Fibroblast of lung (primary cell): ENCODE measurements around the gene KRTAP10-1. TPM values are rescaled to one million over a fixed set of nuclear protein-coding genes. Genes with fewer than 3 reads are reported as not detected.

ENCODE experiments used
- DNase-seq, 2 donors: peaks; one replicate each; pipeline versions ENCODE4 v3.0.0 to v3.0.0-alpha.2; 2010; ENCODE audit warnings: low read depth in 2 of 2
- H2AFZ ChIP-seq: 2 replicates; pipeline ENCODE4 v1.5.1; 2012; ENCODE audit warnings: low read length, control low read depth, inconsistent platforms
- H3K27ac ChIP-seq: 2 replicates; pipeline ENCODE4 v1.5.1; 2011; ENCODE audit warnings: low read length, control low read depth; ENCODE audit not compliant: insufficient read depth
- H3K27me3 ChIP-seq: 2 replicates; pipeline ENCODE4 v1.5.1; 2011; ENCODE audit warnings: mild to moderate bottlenecking, low read length; ENCODE audit not compliant: control insufficient read depth, insufficient read depth
- H3K36me3 ChIP-seq: 2 replicates; pipeline ENCODE4 v1.5.1; 2011; ENCODE audit warnings: low read length; ENCODE audit not compliant: control insufficient read depth, insufficient read depth
- H3K4me1 ChIP-seq: 2 replicates; pipeline ENCODE4 v1.5.1; 2011; ENCODE audit warnings: low read length; ENCODE audit not compliant: control insufficient read depth, insufficient read depth; ENCODE audit errors: extremely low read depth
- H3K4me2 ChIP-seq: 2 replicates; pipeline ENCODE4 v1.5.1; 2011; ENCODE audit warnings: low read length, control low read depth; ENCODE audit not compliant: insufficient read depth; ENCODE audit errors: extremely low read depth
- H3K4me3 ChIP-seq, 4 experiments: fragments of 200-600 bp in 1 of 4; sonication (generic) in 1 of 4; replicated peaks in 1 of 4; 2 replicates each; pipeline ENCODE4 v1.5.1; 2011 to 2016; ENCODE audit warnings: low read length in 4 of 4, low read depth in 3 of 4, mild to moderate bottlenecking in 3 of 4, control low read depth in 2 of 4, inconsistent platforms in 1 of 4, mixed read lengths in 1 of 4; ENCODE audit not compliant: insufficient read depth in 1 of 4; ENCODE audit errors: control extremely low read depth in 1 of 4
- H3K79me2 ChIP-seq: 2 replicates; pipeline ENCODE4 v1.5.1; 2012; ENCODE audit warnings: mild to moderate bottlenecking, low read length, inconsistent platforms; ENCODE audit not compliant: control insufficient read depth, insufficient read depth
- H3K9ac ChIP-seq: 2 replicates; pipeline ENCODE4 v1.5.1; 2011; ENCODE audit warnings: mild to moderate bottlenecking, low read length, control low read depth; ENCODE audit not compliant: insufficient read depth
- H3K9me3 ChIP-seq: 2 replicates; pipeline ENCODE4 v1.5.1; 2012; ENCODE audit warnings: low read depth, low read length; ENCODE audit not compliant: control insufficient read depth, insufficient read depth
- H4K20me1 ChIP-seq: 2 replicates; pipeline ENCODE4 v1.5.1; 2011; ENCODE audit warnings: low read length; ENCODE audit not compliant: control insufficient read depth, insufficient read depth; ENCODE audit errors: extremely low read depth
- CTCF ChIP-seq, 2 donors: IDR thresholded peaks in 1 of 2; conservative IDR thresholded peaks in 1 of 2; 1 replicate in 1 of 2; 2 replicates in 1 of 2; pipeline ENCODE4 v1.5.1; 2011 to 2012; ENCODE audit warnings: low read length in 2 of 2, control low read depth in 1 of 2, inconsistent platforms in 1 of 2, low read depth in 1 of 2, mild to moderate bottlenecking in 1 of 2
- EZH2 ChIP-seq: IDR thresholded peaks from 2 replicates; pipeline ENCODE4 v1.5.1; 2012; ENCODE audit warnings: low read length, control low read depth, mild to moderate bottlenecking; ENCODE audit errors: missing control alignments
- polyA plus RNA-seq, 2 donors: library from polyadenylated mRNA; depleted of rRNA in 1 of 2; stranded (reverse) in 1 of 2; unstranded in 1 of 2; fragments of >200 nt; gene quantifications; 2 replicates each; pipeline ENCODE4 v1.2.1, GENCODE V29; 2011 to 2012; ENCODE audit warnings: missing spikeins in 1 of 2
- total RNA-seq: library from RNA; depleted of rRNA; stranded (reverse); fragments of >200 nt; gene quantifications from 2 replicates; pipeline ENCODE4 v1.2.1, GENCODE V29; 2014

Gene KRTAP10-1
- total and polyA plus RNA-seq, 2 donors (not counting 1 experiment from before 2014, with no cell fraction given) = not detected

GRCh38 chr21:44535963-44536362 is 4.0 kb downstream of the KRTAP10-1 start:
- DNase-seq = no peak
- Histone ChIP-seq H3K4me3 (no peak overlapping the region), H3K36me3 (no peaks in the 10 kb centered on the region)

GRCh38 chr21:44534688-44535087 is 5.3 kb downstream of the KRTAP10-1 start:
- no peak overlapping the region for H2AFZ ChIP-seq
- H3K9ac ChIP-seq = no peak overlapping the region
- H3K4me3 ChIP-seq = no peak overlapping the region
- H3K27ac ChIP-seq = no peak overlapping the region
- no peak for DNase-seq
- no peaks in the 10 kb centered on the region for H3K36me3 ChIP-seq
- H3K79me2 ChIP-seq = no peaks in the 10 kb centered on the region
- TF ChIP-seq EZH2 (no peak), CTCF (conservative IDR thresholded peaks at IDR 0.05 in 1 of 2, IDR thresholded peaks at IDR 0.05 in 1 of 2; ENCODE audit: low read depth in 1 of 2, low read length in 2 of 2) (no peak)
- no peaks in the 10 kb centered on the region for H3K4me1 ChIP-seq
- H3K4me2 ChIP-seq = no peak overlapping the region
- H3K27me3 ChIP-seq = no peaks in the 10 kb centered on the region
- H3K9me3 ChIP-seq = no peaks in the 10 kb centered on the region
- H4K20me1 ChIP-seq = no peaks in the 10 kb centered on the region

More at GRCh38 chr21:44535963-44536362, 4.0 kb downstream of the KRTAP10-1 start:
- Histone ChIP-seq H3K27ac (no peak overlapping the region), H3K4me2 (no peak overlapping the region), H3K4me1 (no peaks in the 10 kb centered on the region), H3K9me3 (no peaks in the 10 kb centered on the region), H2AFZ (no peak overlapping the region), H4K20me1 (no peaks in the 10 kb centered on the region), H3K79me2 (no peaks in the 10 kb centered on the region), H3K9ac (no peak overlapping the region), H3K27me3 (no peaks in the 10 kb centered on the region)
- TF ChIP-seq CTCF (conservative IDR thresholded peaks at IDR 0.05 in 1 of 2, IDR thresholded peaks at IDR 0.05 in 1 of 2; ENCODE audit: low read depth in 1 of 2, low read length in 2 of 2) = no peak
- no peak for TF ChIP-seq EZH2

- Histone ChIP-seq H3K4me2 (no peak overlapping the region), H3K36me3 (no peaks in the 10 kb centered on the region), H3K79me2 (no peaks in the 10 kb centered on the region), H3K9ac (no peak overlapping the region), H3K4me3 (no peak overlapping the region), H3K4me1 (no peaks in the 10 kb centered on the region), H3K9me3 (no peaks in the 10 kb centered on the region), H2AFZ (no peak overlapping the region), H3K27ac (no peak overlapping the region), H4K20me1 (no peaks in the 10 kb centered on the region), H3K27me3 (no peaks in the 10 kb centered on the region)
- no peak for DNase-seq
- TF ChIP-seq EZH2 (no peak), CTCF (conservative IDR thresholded peaks at IDR 0.05 in 1 of 2, IDR thresholded peaks at IDR 0.05 in 1 of 2; ENCODE audit: low read depth in 1 of 2, low read length in 2 of 2) (no peak)
Measured at GRCh38 chr21:44533891-44534627, 5.9 kb downstream of the KRTAP10-1 start.
